GM12878 (cell line): ENCODE measurements around the gene KIF2A. TPM values are rescaled to one million over a fixed set of nuclear protein-coding genes. Genes with fewer than 3 reads are reported as not detected.

ENCODE experiments used
- ATF7 ChIP-seq: fragments of 450-650 bp; IDR thresholded peaks from 2 replicates; pipeline ENCODE4 v1.6.1; 2016; ENCODE audit warnings: low read depth, mild to moderate bottlenecking
- BACH1 ChIP-seq: fragments of 450-650 bp; IDR thresholded peaks from 2 replicates; pipeline ENCODE4 v1.6.1; 2017; ENCODE audit warnings: mild to moderate bottlenecking, borderline replicate concordance
- BHLHE40 ChIP-seq, 2 experiments: fragments of 450-650 bp in 1 of 2; IDR thresholded peaks; 2 replicates each; pipeline ENCODE4 v1.6.1; 2011 to 2017; ENCODE audit warnings: low read depth in 2 of 2, borderline replicate concordance in 1 of 2, improper control_type of control experiment in 1 of 2, low read length in 1 of 2, mild to moderate bottlenecking in 1 of 2
- GATAD2B ChIP-seq: fragments of 450-650 bp; conservative IDR thresholded peaks from 2 replicates; pipeline ENCODE4 v1.6.1; 2017; ENCODE audit warnings: low read depth, mild to moderate bottlenecking, moderate library complexity
- JUND ChIP-seq: IDR thresholded peaks from 2 replicates; pipeline ENCODE4 v1.6.1; 2012; ENCODE audit warnings: low read depth, mild to moderate bottlenecking, low read length, improper control_type of control experiment, moderate library complexity
- KAT2A ChIP-seq: conservative IDR thresholded peaks from 2 replicates; pipeline ENCODE4 v1.6.1; 2011; ENCODE audit warnings: low read depth, low read length; ENCODE audit not compliant: control insufficient read depth
- MXI1 ChIP-seq: fragments of 150-350 bp; IDR thresholded peaks from 2 replicates; pipeline ENCODE4 v1.6.1; 2011; ENCODE audit warnings: low read depth, mild to moderate bottlenecking, inconsistent platforms, low read length, improper control_type of control experiment
- MYC ChIP-seq: IDR thresholded peaks from 2 replicates; pipeline ENCODE4 v1.6.1; 2011; ENCODE audit warnings: mild to moderate bottlenecking, low read length, moderate library complexity, inconsistent platforms; ENCODE audit not compliant: insufficient read depth, insufficient replicate concordance, insufficient read length, severe bottlenecking
- NFYB ChIP-seq: IDR thresholded peaks from 2 replicates; pipeline ENCODE4 v1.6.1; 2011; ENCODE audit warnings: low read depth, mild to moderate bottlenecking, low read length, improper control_type of control experiment, moderate library complexity; ENCODE audit not compliant: insufficient read depth
- NR2C1 ChIP-seq: fragments of 450-650 bp; IDR thresholded peaks from 2 replicates; pipeline ENCODE4 v1.6.1; 2017; ENCODE audit warnings: antibody characterized with exemption, mild to moderate bottlenecking, moderate library complexity
- NR2F1 ChIP-seq: fragments of 450-650 bp; conservative IDR thresholded peaks from 2 replicates; pipeline ENCODE4 v1.6.1; 2017; ENCODE audit warnings: mild to moderate bottlenecking
- NRF1 ChIP-seq: conservative IDR thresholded peaks from 2 replicates; pipeline ENCODE4 v1.6.1; 2011; ENCODE audit warnings: mild to moderate bottlenecking, low read depth, low read length, improper control_type of control experiment
- RAD51 ChIP-seq: fragments of 450-650 bp; IDR thresholded peaks from 2 replicates; pipeline ENCODE4 v1.6.1; 2016; ENCODE audit warnings: moderate library complexity, mild to moderate bottlenecking, inconsistent platforms
- SMAD5 ChIP-seq: IDR thresholded peaks from 2 replicates; pipeline ENCODE4 v1.6.1; 2016; ENCODE audit warnings: antibody characterized with exemption, low read depth
- SREBF1 ChIP-seq: IDR thresholded peaks from 2 replicates; pipeline ENCODE4 v1.6.1; 2012; ENCODE audit warnings: mild to moderate bottlenecking, low read length
- ZNF24 ChIP-seq: fragments of 450-650 bp; IDR thresholded peaks from 2 replicates; pipeline ENCODE4 v1.6.1; 2017; ENCODE audit warnings: antibody characterized with exemption, mild to moderate bottlenecking
- ZNF622 ChIP-seq: fragments of 450-650 bp; IDR thresholded peaks from 2 replicates; pipeline ENCODE4 v1.6.1; 2017; ENCODE audit warnings: mild to moderate bottlenecking, inconsistent platforms
- polyA plus RNA-seq, 11 experiments: library from polyadenylated mRNA; depleted of rRNA in 4 of 11; unstranded in 6 of 11; stranded (reverse) in 5 of 11; fragments of >200 nt; fragmentation: Nextera tagmentation in 4 of 11; fragmentation: Illumina TruSeq in 1 of 11; extraction: Ambion mirVana in 4 of 11; extraction: Trizol in 1 of 11; gene quantifications; 1 replicate in 1 of 11; 2 replicates in 10 of 11; pipeline versions ENCODE4 v1.2.1 to v1.2.3, GENCODE V29; 2011 to 2016; ENCODE audit warnings: inconsistent platforms in 2 of 11, missing spikeins in 2 of 11, low read depth in 1 of 11
- total RNA-seq, 4 experiments: library from RNA; depleted of rRNA in 3 of 4; stranded (reverse); fragments of >200 nt in 3 of 4; fragmentation: Illumina TruSeq in 1 of 4; extraction: Trizol in 1 of 4; gene quantifications; 2 replicates each; pipeline versions ENCODE4 v1.2.1 to v1.2.3, GENCODE V29; 2013 to 2021
- TF ChIP-seq, protein P1 (sequence below): fragments of 450-650 bp; IDR thresholded peaks from 2 replicates; pipeline ENCODE4 v1.6.1; 2018; ENCODE audit warnings: mild to moderate bottlenecking, low read depth, moderate library complexity; ENCODE audit not compliant: partially characterized antibody
- TF ChIP-seq, protein P2 (sequence below): fragments of 450-650 bp; IDR thresholded peaks from 2 replicates; pipeline ENCODE4 v1.6.1; 2014; ENCODE audit warnings: mild to moderate bottlenecking
- TF ChIP-seq, protein P3 (sequence below): IDR thresholded peaks from 2 replicates; pipeline ENCODE4 v1.6.1; 2012; ENCODE audit warnings: improper control_type of control experiment, low read depth, low read length; ENCODE audit not compliant: insufficient replicate concordance

The KIF2A gene
- total and polyA plus RNA-seq, 10 of the 15 experiments (the other 5 are each of a cell fraction or from before 2014, with no cell fraction given), result 35.9 to 124 (median 80.1) TPM

DNA sequence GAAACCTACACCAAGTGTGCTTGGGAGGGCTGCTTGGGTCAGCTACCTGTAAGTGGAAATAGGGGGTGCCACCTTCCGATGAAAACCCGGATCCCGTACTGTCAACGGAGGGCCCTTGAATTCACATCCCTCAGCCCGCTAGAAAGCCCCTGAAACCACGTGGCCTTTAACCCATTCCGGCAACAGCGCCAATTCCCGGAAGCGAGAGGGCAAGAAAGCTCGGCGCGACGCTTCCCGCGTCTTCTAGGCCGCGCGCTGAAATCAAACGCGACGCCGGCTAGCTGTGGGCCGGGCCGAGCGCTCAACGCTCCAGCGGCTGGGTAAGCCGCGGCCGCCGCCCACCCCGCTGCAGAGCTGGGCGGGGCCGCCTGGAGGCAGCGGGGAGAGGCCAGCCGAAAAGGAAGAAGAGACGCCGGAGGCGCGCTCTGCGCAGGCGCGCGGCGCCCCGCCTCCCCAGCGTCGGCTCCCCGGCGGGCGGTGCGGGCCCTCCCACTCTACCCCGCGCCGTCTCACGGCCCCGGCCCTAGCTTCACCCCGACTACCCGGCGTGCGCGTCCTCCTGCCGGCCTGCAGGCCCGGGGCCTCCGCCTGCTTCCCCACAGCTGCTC lies at the start of gene KIF2A (continued):
- no peak; the same call in 1 of the 2 replicates for TF ChIP-seq SMAD5
- TF ChIP-seq ZNF24, result 0 out of 2 replicates have a peak, but pooled peaks have one; percentile 10
- no peak; the same call in 1 of the 2 replicates for TF ChIP-seq NR2C1
- no peak; the same call in 1 of the 2 replicates for TF ChIP-seq SREBF1
- TF ChIP-seq NFYB, result peak; percentile 14; the same call in 1 of the 2 replicates
- TF ChIP-seq MYC, result peak; percentile 58
- peak; percentile 42 for TF ChIP-seq NR2F1
- TF ChIP-seq, protein P1, sequence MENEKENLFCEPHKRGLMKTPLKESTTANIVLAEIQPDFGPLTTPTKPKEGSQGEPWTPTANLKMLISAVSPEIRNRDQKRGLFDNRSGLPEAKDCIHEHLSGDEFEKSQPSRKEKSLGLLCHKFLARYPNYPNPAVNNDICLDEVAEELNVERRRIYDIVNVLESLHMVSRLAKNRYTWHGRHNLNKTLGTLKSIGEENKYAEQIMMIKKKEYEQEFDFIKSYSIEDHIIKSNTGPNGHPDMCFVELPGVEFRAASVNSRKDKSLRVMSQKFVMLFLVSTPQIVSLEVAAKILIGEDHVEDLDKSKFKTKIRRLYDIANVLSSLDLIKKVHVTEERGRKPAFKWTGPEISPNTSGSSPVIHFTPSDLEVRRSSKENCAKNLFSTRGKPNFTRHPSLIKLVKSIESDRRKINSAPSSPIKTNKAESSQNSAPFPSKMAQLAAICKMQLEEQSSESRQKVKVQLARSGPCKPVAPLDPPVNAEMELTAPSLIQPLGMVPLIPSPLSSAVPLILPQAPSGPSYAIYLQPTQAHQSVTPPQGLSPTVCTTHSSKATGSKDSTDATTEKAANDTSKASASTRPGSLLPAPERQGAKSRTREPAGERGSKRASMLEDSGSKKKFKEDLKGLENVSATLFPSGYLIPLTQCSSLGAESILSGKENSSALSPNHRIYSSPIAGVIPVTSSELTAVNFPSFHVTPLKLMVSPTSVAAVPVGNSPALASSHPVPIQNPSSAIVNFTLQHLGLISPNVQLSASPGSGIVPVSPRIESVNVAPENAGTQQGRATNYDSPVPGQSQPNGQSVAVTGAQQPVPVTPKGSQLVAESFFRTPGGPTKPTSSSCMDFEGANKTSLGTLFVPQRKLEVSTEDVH, result peak; percentile 65
- TF ChIP-seq, protein P2, sequence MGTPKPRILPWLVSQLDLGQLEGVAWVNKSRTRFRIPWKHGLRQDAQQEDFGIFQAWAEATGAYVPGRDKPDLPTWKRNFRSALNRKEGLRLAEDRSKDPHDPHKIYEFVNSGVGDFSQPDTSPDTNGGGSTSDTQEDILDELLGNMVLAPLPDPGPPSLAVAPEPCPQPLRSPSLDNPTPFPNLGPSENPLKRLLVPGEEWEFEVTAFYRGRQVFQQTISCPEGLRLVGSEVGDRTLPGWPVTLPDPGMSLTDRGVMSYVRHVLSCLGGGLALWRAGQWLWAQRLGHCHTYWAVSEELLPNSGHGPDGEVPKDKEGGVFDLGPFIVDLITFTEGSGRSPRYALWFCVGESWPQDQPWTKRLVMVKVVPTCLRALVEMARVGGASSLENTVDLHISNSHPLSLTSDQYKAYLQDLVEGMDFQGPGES, result no peak
- TF ChIP-seq MXI1, result peak; percentile 93
- no peak for TF ChIP-seq KAT2A
- peak; percentile 80; the same call in 1 of the 2 replicates for TF ChIP-seq GATAD2B
- TF ChIP-seq NRF1, result peak; percentile 93
- peak; percentile 37 to 49; a peak in 3 of 4 replicates for TF ChIP-seq BHLHE40 (IDR thresholded peaks at IDR 0.05; ENCODE audit: borderline replicate concordance in 1 of 2, low read depth in 2 of 2, low read length in 1 of 2)
- TF ChIP-seq ZNF622, result no peak
- no peak for TF ChIP-seq ATF7
- TF ChIP-seq JUND, result no peak
- peak; percentile 61 for TF ChIP-seq BACH1
- TF ChIP-seq, protein P3, sequence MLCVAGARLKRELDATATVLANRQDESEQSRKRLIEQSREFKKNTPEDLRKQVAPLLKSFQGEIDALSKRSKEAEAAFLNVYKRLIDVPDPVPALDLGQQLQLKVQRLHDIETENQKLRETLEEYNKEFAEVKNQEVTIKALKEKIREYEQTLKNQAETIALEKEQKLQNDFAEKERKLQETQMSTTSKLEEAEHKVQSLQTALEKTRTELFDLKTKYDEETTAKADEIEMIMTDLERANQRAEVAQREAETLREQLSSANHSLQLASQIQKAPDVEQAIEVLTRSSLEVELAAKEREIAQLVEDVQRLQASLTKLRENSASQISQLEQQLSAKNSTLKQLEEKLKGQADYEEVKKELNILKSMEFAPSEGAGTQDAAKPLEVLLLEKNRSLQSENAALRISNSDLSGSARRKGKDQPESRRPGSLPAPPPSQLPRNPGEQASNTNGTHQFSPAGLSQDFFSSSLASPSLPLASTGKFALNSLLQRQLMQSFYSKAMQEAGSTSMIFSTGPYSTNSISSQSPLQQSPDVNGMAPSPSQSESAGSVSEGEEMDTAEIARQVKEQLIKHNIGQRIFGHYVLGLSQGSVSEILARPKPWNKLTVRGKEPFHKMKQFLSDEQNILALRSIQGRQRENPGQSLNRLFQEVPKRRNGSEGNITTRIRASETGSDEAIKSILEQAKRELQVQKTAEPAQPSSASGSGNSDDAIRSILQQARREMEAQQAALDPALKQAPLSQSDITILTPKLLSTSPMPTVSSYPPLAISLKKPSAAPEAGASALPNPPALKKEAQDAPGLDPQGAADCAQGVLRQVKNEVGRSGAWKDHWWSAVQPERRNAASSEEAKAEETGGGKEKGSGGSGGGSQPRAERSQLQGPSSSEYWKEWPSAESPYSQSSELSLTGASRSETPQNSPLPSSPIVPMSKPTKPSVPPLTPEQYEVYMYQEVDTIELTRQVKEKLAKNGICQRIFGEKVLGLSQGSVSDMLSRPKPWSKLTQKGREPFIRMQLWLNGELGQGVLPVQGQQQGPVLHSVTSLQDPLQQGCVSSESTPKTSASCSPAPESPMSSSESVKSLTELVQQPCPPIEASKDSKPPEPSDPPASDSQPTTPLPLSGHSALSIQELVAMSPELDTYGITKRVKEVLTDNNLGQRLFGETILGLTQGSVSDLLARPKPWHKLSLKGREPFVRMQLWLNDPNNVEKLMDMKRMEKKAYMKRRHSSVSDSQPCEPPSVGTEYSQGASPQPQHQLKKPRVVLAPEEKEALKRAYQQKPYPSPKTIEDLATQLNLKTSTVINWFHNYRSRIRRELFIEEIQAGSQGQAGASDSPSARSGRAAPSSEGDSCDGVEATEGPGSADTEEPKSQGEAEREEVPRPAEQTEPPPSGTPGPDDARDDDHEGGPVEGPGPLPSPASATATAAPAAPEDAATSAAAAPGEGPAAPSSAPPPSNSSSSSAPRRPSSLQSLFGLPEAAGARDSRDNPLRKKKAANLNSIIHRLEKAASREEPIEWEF, result no peak
- TF ChIP-seq RAD51, result peak; percentile 80
